MM.1S (cell line): ENCODE data around the gene ADARB1.

Experiments
- DNase-seq: peaks from one replicate; pipeline ENCODE4 v3.0.0-alpha.2; 2015
- H2AFZ ChIP-seq: fragments of 300-600 bp; sonication (generic); 2 replicates; pipeline ENCODE4 v1.6.0; 2016; ENCODE audit warnings: antibody characterized with exemption, low read length
- H3F3A ChIP-seq: fragments of 300-600 bp; sonication (generic); 2 replicates; pipeline ENCODE4 v1.6.1; 2016; ENCODE audit warnings: mild to moderate bottlenecking, antibody characterized with exemption, low read length, moderate library complexity, mixed read lengths; ENCODE audit not compliant: insufficient read depth
- H3K27ac ChIP-seq: fragments of 300-600 bp; sonication (generic); 2 replicates; pipeline ENCODE4 v1.5.1; 2016; ENCODE audit warnings: mild to moderate bottlenecking, low read length
- H3K27me3 ChIP-seq: fragments of 300-600 bp; sonication (generic); replicated peaks from 2 replicates; pipeline ENCODE4 v1.6.0; 2016; ENCODE audit warnings: low read length; ENCODE audit not compliant: insufficient read depth
- H3K36me3 ChIP-seq: fragments of 300-600 bp; sonication (generic); replicated peaks from 2 replicates; pipeline ENCODE4 v1.6.1; 2016; ENCODE audit warnings: mild to moderate bottlenecking, low read length, mixed read lengths; ENCODE audit not compliant: insufficient read depth
- H3K4me1 ChIP-seq: fragments of 300-600 bp; sonication (generic); 2 replicates; pipeline ENCODE4 v1.6.1; 2016; ENCODE audit warnings: low read length, mixed read lengths
- H3K4me2 ChIP-seq: fragments of 300-600 bp; sonication (generic); 2 replicates; pipeline ENCODE4 v1.6.0; 2016; ENCODE audit warnings: low read depth, low read length
- H3K4me3 ChIP-seq: fragments of 300-600 bp; sonication (generic); 2 replicates; pipeline ENCODE4 v1.5.1; 2016; ENCODE audit warnings: low read length, mixed read lengths
- H3K79me2 ChIP-seq: fragments of 300-600 bp; sonication (generic); 2 replicates; pipeline ENCODE4 v1.6.1; 2016; ENCODE audit warnings: mixed run types, low read length, mixed read lengths
- H3K9ac ChIP-seq: fragments of 300-600 bp; sonication (generic); 2 replicates; pipeline ENCODE4 v1.6.1; 2016; ENCODE audit warnings: low read length, mixed read lengths
- H3K9me2 ChIP-seq: fragments of 300-600 bp; sonication (generic); replicated peaks from 2 replicates; pipeline ENCODE4 v1.6.1; 2016; ENCODE audit warnings: mild to moderate bottlenecking, low read length, mixed read lengths; ENCODE audit not compliant: insufficient read depth
- H3K9me3 ChIP-seq: fragments of 300-600 bp; sonication (generic); replicated peaks from 2 replicates; pipeline ENCODE4 v1.6.1; 2016; ENCODE audit warnings: mild to moderate bottlenecking, low read length, mixed read lengths; ENCODE audit not compliant: insufficient read depth
- H4K20me1 ChIP-seq: fragments of 300-600 bp; sonication (generic); 2 replicates; pipeline ENCODE4 v1.6.1; 2016; ENCODE audit warnings: mild to moderate bottlenecking, low read length, moderate library complexity, mixed read lengths; ENCODE audit not compliant: insufficient read depth
- CTCF ChIP-seq: fragments of 300-600 bp; sonication (generic); IDR thresholded peaks from 2 replicates; pipeline ENCODE4 v1.5.1; 2016; ENCODE audit warnings: antibody characterized with exemption, low read length, mixed read lengths
- EZH2 ChIP-seq: fragments of 300-600 bp; sonication (generic); optimal IDR thresholded peaks from 2 replicates; pipeline ENCODE3; 2017; ENCODE audit warnings: low read depth, mild to moderate bottlenecking, antibody characterized with exemption, low read length, mixed read lengths
- EZH2phosphoT487 ChIP-seq: fragments of 300-600 bp; sonication (generic); IDR thresholded peaks from 2 replicates; pipeline ENCODE4 v1.6.1; 2018; ENCODE audit warnings: antibody characterized with exemption, low read length

The ADARB1 gene

GRCh38 chr21:45217010-45217409 lies 142.6 kb downstream of the ADARB1 start:
- Histone ChIP-seq H3F3A (no peaks in the 10 kb centered on the region), H4K20me1 (no peaks in the 10 kb centered on the region), H3K9ac (no peak overlapping the region), H3K27me3 (peaks cover 100% of the 10 kb centered on the region), H3K79me2 (no peaks in the 10 kb centered on the region), H3K9me3 (no peaks in the 10 kb centered on the region), H2AFZ (no peak overlapping the region), H3K4me3 (no peak overlapping the region), H3K9me2 (no peaks in the 10 kb centered on the region), H3K27ac (no peak overlapping the region), H3K4me1 (no peaks in the 10 kb centered on the region), H3K4me2 (no peak overlapping the region), H3K36me3 (no peaks in the 10 kb centered on the region)
- no peak for TF ChIP-seq EZH2
- TF ChIP-seq CTCF, result no peak
- no peak for TF ChIP-seq EZH2phosphoT487
- DNase-seq, result no peak

DNA sequence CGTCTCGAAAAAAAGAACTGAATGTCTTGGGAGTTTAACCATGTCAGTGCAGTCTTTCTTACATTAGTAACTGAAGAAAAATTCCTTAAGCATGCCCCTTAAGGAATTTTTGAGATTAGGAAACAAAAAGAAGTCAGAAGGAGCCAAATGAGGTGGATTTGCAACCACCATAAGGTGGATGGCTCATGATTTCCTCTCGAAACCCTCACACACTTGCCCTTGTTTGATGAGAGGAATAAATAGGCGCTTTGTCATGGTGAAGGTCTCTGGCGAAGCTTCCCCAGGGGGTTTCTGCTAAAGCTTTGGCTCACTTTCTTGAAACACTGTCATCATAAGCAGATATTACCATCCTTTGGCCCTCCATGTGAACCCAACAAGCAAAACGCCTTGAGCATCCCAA lies 145.1 kb downstream of the ADARB1 start:
- Histone ChIP-seq H3K27ac (no peak overlapping the region), H3K4me3 (no peak overlapping the region), H4K20me1 (no peaks in the 10 kb centered on the region), H3K36me3 (no peaks in the 10 kb centered on the region), H3K9me3 (no peaks in the 10 kb centered on the region), H3K27me3 (peaks cover 100% of the 10 kb centered on the region), H3K4me1 (no peaks in the 10 kb centered on the region), H3K4me2 (no peak overlapping the region), H3K79me2 (no peaks in the 10 kb centered on the region), H3K9me2 (no peaks in the 10 kb centered on the region), H3F3A (no peaks in the 10 kb centered on the region), H2AFZ (no peak overlapping the region), H3K9ac (no peak overlapping the region)
- DNase-seq, result no peak
- TF ChIP-seq CTCF (no peak), EZH2phosphoT487 (no peak), EZH2 (no peak)

DNA sequence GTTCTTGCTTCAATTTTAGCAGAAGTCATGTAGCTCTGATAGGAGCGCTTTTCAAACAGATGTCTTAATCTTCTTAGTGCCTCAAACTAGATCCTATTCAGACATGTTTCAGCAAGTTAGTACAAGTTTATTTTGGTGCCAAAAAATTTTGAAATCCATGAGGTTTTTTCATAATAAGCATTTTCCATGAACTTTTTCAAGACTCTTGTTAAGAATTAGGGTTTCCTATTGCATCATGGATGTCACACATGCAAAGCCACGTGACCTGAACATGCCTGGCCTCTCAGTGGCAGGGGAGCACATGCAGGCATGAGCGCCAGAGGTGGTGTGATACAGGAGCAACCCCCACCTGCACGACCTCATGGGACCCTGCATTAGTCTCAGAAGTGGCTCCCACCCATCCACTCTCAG lies 145.7 kb downstream of the ADARB1 start:
- H3K27ac ChIP-seq, result no peak overlapping the region
- H3K27me3 ChIP-seq, result peaks cover 100% of the 10 kb centered on the region
- no peaks in the 10 kb centered on the region for H3K9me3 ChIP-seq
- H2AFZ ChIP-seq, result no peak overlapping the region
- no peaks in the 10 kb centered on the region for H3K9me2 ChIP-seq
- no peaks in the 10 kb centered on the region for H4K20me1 ChIP-seq
- no peaks in the 10 kb centered on the region for H3F3A ChIP-seq
- no peaks in the 10 kb centered on the region for H3K36me3 ChIP-seq
- H3K79me2 ChIP-seq, result no peaks in the 10 kb centered on the region
- no peak for DNase-seq
- H3K4me3 ChIP-seq, result no peak overlapping the region
- H3K9ac ChIP-seq, result no peak overlapping the region
- H3K4me2 ChIP-seq, result no peak overlapping the region
- no peak for TF ChIP-seq EZH2phosphoT487
- no peak for TF ChIP-seq EZH2
- no peak for TF ChIP-seq CTCF
- H3K4me1 ChIP-seq, result no peaks in the 10 kb centered on the region
